Trophoblast cell (in vitro differentiated cells and primary cell): Measurements from ENCODE around the gene CCDC6.

Experiments
- DNase-seq, 2 donors: peaks; one replicate each; pipeline ENCODE4 v3.0.0-alpha.2; 2016
- H2AFZ ChIP-seq: 2 replicates; pipeline ENCODE4 v1.6.1; 2013; ENCODE audit warnings: low read length, moderate library complexity, mild to moderate bottlenecking; ENCODE audit not compliant: insufficient read depth, poor library complexity
- H2AK5ac ChIP-seq: 2 replicates; pipeline ENCODE4 v1.6.1; 2013; ENCODE audit warnings: mild to moderate bottlenecking, low read length
- H2BK120ac ChIP-seq: 2 replicates; pipeline ENCODE4 v1.6.1; 2013; ENCODE audit warnings: low read length, mild to moderate bottlenecking, moderate library complexity; ENCODE audit not compliant: insufficient read depth, poor library complexity
- H2BK12ac ChIP-seq: 2 replicates; pipeline ENCODE4 v1.6.1; 2013; ENCODE audit warnings: mild to moderate bottlenecking, low read length, moderate library complexity
- H2BK5ac ChIP-seq: 2 replicates; pipeline ENCODE4 v1.6.1; 2013; ENCODE audit warnings: low read length, low read depth, moderate library complexity, mild to moderate bottlenecking; ENCODE audit not compliant: poor library complexity
- H3K14ac ChIP-seq: 2 replicates; pipeline ENCODE4 v1.6.1; 2013; ENCODE audit warnings: mild to moderate bottlenecking, low read length
- H3K18ac ChIP-seq: 2 replicates; pipeline ENCODE4 v1.6.1; 2013; ENCODE audit warnings: mild to moderate bottlenecking, low read length
- H3K23ac ChIP-seq: 2 replicates; pipeline ENCODE4 v1.6.1; 2013; ENCODE audit warnings: low read length
- H3K27ac ChIP-seq: 2 replicates; pipeline ENCODE4 v1.5.1; 2013; ENCODE audit warnings: low read depth, mild to moderate bottlenecking, inconsistent platforms, low read length, moderate library complexity
- H3K27me3 ChIP-seq: 2 replicates; pipeline ENCODE4 v1.6.1; 2013; ENCODE audit warnings: inconsistent platforms, mild to moderate bottlenecking, low read length, moderate library complexity; ENCODE audit not compliant: insufficient read depth
- H3K36me3 ChIP-seq, 2 experiments: 1 replicate in 1 of 2; 2 replicates in 1 of 2; pipeline ENCODE4 v1.6.1; 2013; ENCODE audit warnings: low read length in 2 of 2, mild to moderate bottlenecking in 2 of 2, moderate library complexity in 1 of 2; ENCODE audit not compliant: insufficient read depth in 2 of 2, control insufficient read depth in 1 of 2
- H3K4ac ChIP-seq: 2 replicates; pipeline ENCODE4 v1.6.1; 2013; ENCODE audit warnings: low read depth, mild to moderate bottlenecking, low read length, moderate library complexity
- H3K4me1 ChIP-seq, 2 experiments: 1 replicate in 1 of 2; 2 replicates in 1 of 2; pipeline ENCODE4 v1.6.1; 2013; ENCODE audit warnings: low read length in 2 of 2, mild to moderate bottlenecking in 2 of 2, moderate library complexity in 1 of 2; ENCODE audit not compliant: insufficient read depth in 2 of 2, control insufficient read depth in 1 of 2
- H3K4me2 ChIP-seq: 2 replicates; pipeline ENCODE4 v1.6.1; 2013; ENCODE audit warnings: inconsistent platforms, mild to moderate bottlenecking, low read length, moderate library complexity
- H3K4me3 ChIP-seq: 2 replicates; pipeline ENCODE4 v1.5.1; 2013; ENCODE audit warnings: mild to moderate bottlenecking, low read depth, low read length, inconsistent platforms
- H3K79me1 ChIP-seq: one replicate; pipeline ENCODE4 v1.6.1; 2013; ENCODE audit warnings: low read length
- H3K79me2 ChIP-seq: 2 replicates; pipeline ENCODE4 v1.6.1; 2013; ENCODE audit warnings: low read length, mild to moderate bottlenecking; ENCODE audit not compliant: control insufficient read depth, insufficient read depth, poor library complexity
- H3K9ac ChIP-seq: 2 replicates; pipeline ENCODE4 v1.6.1; 2013; ENCODE audit warnings: mild to moderate bottlenecking, low read length
- H3K9me3 ChIP-seq: 2 replicates; pipeline ENCODE4 v1.6.1; 2013; ENCODE audit warnings: low read depth, mild to moderate bottlenecking, control low read depth, inconsistent platforms, low read length; ENCODE audit not compliant: insufficient read depth
- H4K12ac ChIP-seq: 2 replicates; pipeline ENCODE4 v1.6.1; 2013; ENCODE audit warnings: low read depth, mild to moderate bottlenecking, low read length, moderate library complexity
- H4K8ac ChIP-seq: 2 replicates; pipeline ENCODE4 v1.6.1; 2013; ENCODE audit warnings: low read depth, mild to moderate bottlenecking, low read length, moderate library complexity
- H4K91ac ChIP-seq: one replicate; pipeline ENCODE4 v1.6.1; 2013; ENCODE audit warnings: low read depth, mild to moderate bottlenecking, low read length, moderate library complexity
- WGBS: extraction: QIAGEN DNeasy Blood & Tissue Kit; methylation state at CpG from one replicate; pipeline ENCODE4 v1.1.7; 2013; ENCODE audit warnings: missing lambda C conversion rate; ENCODE audit not compliant: insufficient read length, insufficient coverage; ENCODE audit errors: extremely low coverage; 5-methylcytosine and 5-hydroxymethylcytosine counted together

CCDC6 gene

GRCh38 chr10:59825932-59826331 lies 80.4 kb downstream of the CCDC6 start:
- no peak overlapping the region for H3K4ac ChIP-seq
- peak in 1 of 2 donors; percentile 12 for DNase-seq

DNA sequence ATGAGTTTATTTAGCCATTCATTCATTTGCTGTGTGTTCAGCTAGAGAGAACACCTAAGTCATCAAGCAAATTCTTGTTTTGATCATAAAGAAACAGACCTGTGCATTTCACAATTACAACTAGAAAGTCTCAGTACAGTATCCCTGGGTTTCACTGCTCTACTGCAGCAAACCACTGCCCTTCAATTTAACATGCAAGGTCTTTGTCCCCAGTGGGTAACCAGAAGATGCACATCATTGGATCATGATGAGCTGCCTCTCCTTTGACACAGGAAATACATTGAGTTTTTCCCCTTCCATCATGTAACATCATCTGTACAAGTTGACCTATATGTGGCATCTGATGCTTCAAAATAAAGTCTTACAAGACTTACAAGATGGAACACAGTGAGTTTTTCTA lies 82.6 kb downstream of the CCDC6 start:
- Histone ChIP-seq H3K9ac (no peak overlapping the region), H3K9me3 (no peaks in the 10 kb centered on the region), H3K23ac (no peak overlapping the region), H4K8ac (no peak overlapping the region), H4K12ac (no peak overlapping the region), H3K4me3 (no peak overlapping the region), H2AK5ac (no peak overlapping the region), H3K4me1 (peaks cover 0 to 1% of the 10 kb centered on the region in 2 experiments), H2BK5ac (no peak overlapping the region), H4K91ac (no peak overlapping the region), H2BK12ac (no peak overlapping the region), H3K36me3 (peaks cover 0 to 2% of the 10 kb centered on the region in 2 experiments), H2AFZ (no peak overlapping the region), H3K4ac (no peak overlapping the region), H2BK120ac (no peak overlapping the region), H3K14ac (no peak overlapping the region), H3K79me1 (no peaks in the 10 kb centered on the region), H3K4me2 (no peak overlapping the region), H3K79me2 (no peaks in the 10 kb centered on the region), H3K27ac (no peak overlapping the region), H3K27me3 (no peaks in the 10 kb centered on the region), H3K18ac (no peak overlapping the region)
- DNase-seq: no peak

More at GRCh38 chr10:59825932-59826331, 80.4 kb downstream of the CCDC6 start:
- Histone ChIP-seq H3K4me1 (peaks cover 0 to 1% of the 10 kb centered on the region in 2 experiments), H3K79me2 (no peaks in the 10 kb centered on the region), H3K27ac (no peak overlapping the region), H3K36me3 (peaks cover 2% of the 10 kb centered on the region in 2 experiments), H2BK120ac (no peak overlapping the region), H3K9me3 (no peaks in the 10 kb centered on the region), H3K23ac (no peak overlapping the region), H4K8ac (no peak overlapping the region), H2AK5ac (no peak overlapping the region), H2BK12ac (no peak overlapping the region), H3K79me1 (no peaks in the 10 kb centered on the region), H4K12ac (no peak overlapping the region), H3K4me3 (no peak overlapping the region), H3K14ac (no peak overlapping the region), H3K18ac (no peak overlapping the region), H3K9ac (no peak overlapping the region), H3K27me3 (no peaks in the 10 kb centered on the region), H2BK5ac (no peak overlapping the region), H4K91ac (no peak overlapping the region), H3K4me2 (no peak overlapping the region), H2AFZ (no peak overlapping the region)

- Histone ChIP-seq H2AFZ (no peak overlapping the region), H3K4me1 (peaks cover 0 to 1% of the 10 kb centered on the region in 2 experiments), H3K9me3 (no peaks in the 10 kb centered on the region), H3K4ac (no peak overlapping the region), H3K14ac (no peak overlapping the region), H2AK5ac (no peak overlapping the region), H3K27ac (no peak overlapping the region), H2BK120ac (no peak overlapping the region), H2BK12ac (no peak overlapping the region), H4K12ac (no peak overlapping the region), H3K23ac (no peak overlapping the region), H3K79me1 (no peaks in the 10 kb centered on the region), H4K91ac (no peak overlapping the region), H3K18ac (no peak overlapping the region), H4K8ac (no peak overlapping the region), H2BK5ac (no peak overlapping the region), H3K36me3 (peaks cover 2 to 6% of the 10 kb centered on the region in 2 experiments), H3K9ac (no peak overlapping the region), H3K4me3 (no peak overlapping the region), H3K4me2 (no peak overlapping the region), H3K27me3 (no peaks in the 10 kb centered on the region), H3K79me2 (no peaks in the 10 kb centered on the region)
- no peak for DNase-seq
- WGBS: no CpG with 5 or more reads among the region's 6 CpGs
Observed at GRCh38 chr10:59823111-59823510, 83.2 kb downstream of the CCDC6 start.

GRCh38 chr10:59820471-59820870 lies 85.9 kb downstream of the CCDC6 start:
- Histone ChIP-seq H4K12ac (no peak overlapping the region), H3K23ac (no peak overlapping the region), H4K8ac (no peak overlapping the region), H3K79me1 (no peaks in the 10 kb centered on the region), H3K9me3 (no peaks in the 10 kb centered on the region), H2AK5ac (no peak overlapping the region), H3K18ac (no peak overlapping the region), H3K4me2 (no peak overlapping the region), H2AFZ (no peak overlapping the region), H3K27ac (no peak overlapping the region), H3K4me1 (peaks cover 0 to 1% of the 10 kb centered on the region in 2 experiments), H3K36me3 (peaks cover 2 to 11% of the 10 kb centered on the region in 2 experiments), H3K27me3 (no peaks in the 10 kb centered on the region), H2BK12ac (no peak overlapping the region), H3K4ac (no peak overlapping the region), H2BK5ac (no peak overlapping the region), H4K91ac (no peak overlapping the region), H2BK120ac (no peak overlapping the region), H3K4me3 (no peak overlapping the region), H3K14ac (no peak overlapping the region), H3K9ac (no peak overlapping the region), H3K79me2 (no peaks in the 10 kb centered on the region)
- WGBS: no CpG with 5 or more reads among the region's 5 CpGs
- no peak for DNase-seq
